Measurements from ENCODE around the gene GPRC5D. TPM values are rescaled to one million over a fixed set of nuclear protein-coding genes. Genes with fewer than 3 reads are reported as not detected.

GPRC5D gene
- total RNA-seq: not detected

DNA sequence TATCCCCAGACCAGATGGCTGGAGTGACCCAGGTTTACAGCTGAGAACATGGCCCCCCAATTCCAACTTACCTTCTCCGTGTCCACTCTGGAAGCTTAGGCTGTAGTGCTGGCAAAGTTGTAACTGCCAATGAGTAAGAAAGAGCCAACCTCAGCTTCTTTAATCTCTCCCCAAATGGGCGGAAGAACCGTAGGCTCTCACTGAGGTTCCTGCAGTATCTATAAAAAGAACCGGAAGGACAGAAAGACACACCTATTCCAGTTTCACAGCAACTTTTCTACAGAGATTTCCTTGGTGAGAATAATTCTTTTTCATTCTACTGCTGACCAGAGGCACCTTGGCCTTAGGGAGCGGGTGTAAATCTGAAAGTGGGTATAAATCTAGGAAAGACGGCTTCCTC is at the start of gene GPRC5D:
GPRC5D (minus strand) TSS at position 135 of the 400 bp plus-strand sequence. CDS start 1,786 bp downstream, outside the sequence.
- TF ChIP-seq, protein P1, sequence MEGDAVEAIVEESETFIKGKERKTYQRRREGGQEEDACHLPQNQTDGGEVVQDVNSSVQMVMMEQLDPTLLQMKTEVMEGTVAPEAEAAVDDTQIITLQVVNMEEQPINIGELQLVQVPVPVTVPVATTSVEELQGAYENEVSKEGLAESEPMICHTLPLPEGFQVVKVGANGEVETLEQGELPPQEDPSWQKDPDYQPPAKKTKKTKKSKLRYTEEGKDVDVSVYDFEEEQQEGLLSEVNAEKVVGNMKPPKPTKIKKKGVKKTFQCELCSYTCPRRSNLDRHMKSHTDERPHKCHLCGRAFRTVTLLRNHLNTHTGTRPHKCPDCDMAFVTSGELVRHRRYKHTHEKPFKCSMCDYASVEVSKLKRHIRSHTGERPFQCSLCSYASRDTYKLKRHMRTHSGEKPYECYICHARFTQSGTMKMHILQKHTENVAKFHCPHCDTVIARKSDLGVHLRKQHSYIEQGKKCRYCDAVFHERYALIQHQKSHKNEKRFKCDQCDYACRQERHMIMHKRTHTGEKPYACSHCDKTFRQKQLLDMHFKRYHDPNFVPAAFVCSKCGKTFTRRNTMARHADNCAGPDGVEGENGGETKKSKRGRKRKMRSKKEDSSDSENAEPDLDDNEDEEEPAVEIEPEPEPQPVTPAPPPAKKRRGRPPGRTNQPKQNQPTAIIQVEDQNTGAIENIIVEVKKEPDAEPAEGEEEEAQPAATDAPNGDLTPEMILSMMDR (IDR thresholded peaks at IDR 0.05): no peak
- ATAC-seq (ENCODE audit: low FRiP score) (no peak), DNase-seq (ENCODE audit: low spot score) (no peak)

GRCh38 chr12:13001775-13002040 is 49.7 kb upstream of the GPRC5D start:
- ATAC-seq (ENCODE audit: low FRiP score) (no peak), DNase-seq (ENCODE audit: low spot score) (no peak)
- TF ChIP-seq, protein P1 (IDR thresholded peaks at IDR 0.05): no peak

- TF ChIP-seq, protein P1 (IDR thresholded peaks at IDR 0.05): no peak
These were observed 49.2 kb upstream of the GPRC5D start for GRCh38 chr12:13000925-13001774.

GRCh38 chr12:13000616-13000924 is 48.6 kb upstream of the GPRC5D start:
- DNase-seq (ENCODE audit: low spot score) (no peak), ATAC-seq (ENCODE audit: low FRiP score) (peak; percentile 20)
- TF ChIP-seq, protein P1 (IDR thresholded peaks at IDR 0.05): no peak

More at GRCh38 chr12:13000925-13001774, 49.2 kb upstream of the GPRC5D start:
- DNase-seq (ENCODE audit: low spot score): no peak
- ATAC-seq (ENCODE audit: low FRiP score): peak; percentile 29

- TF ChIP-seq, protein P1 (IDR thresholded peaks at IDR 0.05): no peak
- peak; percentile 90 for DNase-seq (ENCODE audit: low spot score)
- ATAC-seq (ENCODE audit: low FRiP score): peak; percentile 91
These were observed 48.1 kb upstream of the GPRC5D start, which contains the start of gene HEBP1 for GRCh38 chr12:12999959-13000615. TSS of gene HEBP1 (minus strand) at chr12:13000265. CDS start at chr12:13000114, 151 bp downstream.

- TF ChIP-seq, protein P1 (IDR thresholded peaks at IDR 0.05): no peak
- peak; percentile 21 for ATAC-seq (ENCODE audit: low FRiP score)
- DNase-seq (ENCODE audit: low spot score): no peak
These were observed 47.4 kb upstream of the GPRC5D start for GRCh38 chr12:12999271-12999958.
